Measurements from ENCODE around the gene TRAPPC14.

GRCh38 chr7:100152404-100152803, 6.1 kb downstream of the TRAPPC14 start:
- no peak for TF ChIP-seq ZNF274 (IDR thresholded peaks at IDR 0.05; ENCODE audit: low read depth, low read length)
- TF ChIP-seq SUZ12 (IDR thresholded peaks at IDR 0.05; ENCODE audit: extremely low read depth, insufficient read depth, insufficient read length), result no peak
